CD8-positive, alpha-beta memory T cell (primary cell): ENCODE results near the gene SPI1. TPM values are rescaled to one million over a fixed set of nuclear protein-coding genes. Genes with fewer than 3 reads are reported as not detected.

Experiments
- CTCF ChIA-PET: fragments of 350-600 bp; sonication (Branson Sonifier 250); formaldehyde crosslinking; loops from one replicate; lab custom pipeline; 2021; ENCODE audit warnings: antibody characterized with exemption; lab: Charles Lee
- POLR2A ChIA-PET: fragments of 350-600 bp; sonication (Branson Sonifier 250); formaldehyde crosslinking; loops from one replicate; lab custom pipeline; 2021; ENCODE audit warnings: antibody characterized with exemption; lab: Charles Lee
- DNase-seq, 5 donors: peaks; one replicate each; pipeline versions ENCODE4 v3.0.0 to v3.0.0-alpha.2; 2020 to 2022; ENCODE audit warnings: mixed read lengths in 1 of 5
- H3K27ac ChIP-seq: one replicate; pipeline ENCODE4 v1.7.0; 2013; ENCODE audit warnings: low read depth, mild to moderate bottlenecking, low read length, moderate library complexity
- H3K27me3 ChIP-seq: 2 replicates; pipeline ENCODE4 v1.7.0; 2013; ENCODE audit warnings: low read length, mild to moderate bottlenecking; ENCODE audit not compliant: insufficient read depth, poor library complexity, severe bottlenecking
- H3K36me3 ChIP-seq: 2 replicates; pipeline ENCODE4 v1.7.0; 2013; ENCODE audit warnings: mild to moderate bottlenecking, low read length, moderate library complexity; ENCODE audit not compliant: insufficient read depth
- H3K4me1 ChIP-seq: 2 replicates; pipeline ENCODE4 v1.7.0; 2013; ENCODE audit warnings: mild to moderate bottlenecking, low read length, moderate library complexity; ENCODE audit not compliant: insufficient read depth
- H3K4me3 ChIP-seq: 2 replicates; pipeline ENCODE4 v1.7.0; 2013; ENCODE audit warnings: mild to moderate bottlenecking, low read length
- H3K9me3 ChIP-seq: 2 replicates; pipeline ENCODE4 v1.7.0; 2013; ENCODE audit warnings: mild to moderate bottlenecking, low read length
- H3K27ac Mint-ChIP-seq, 8 donors: one replicate each; pipeline ENCODE4 v1.8.0; 2020 to 2021; ENCODE audit warnings: mixed read lengths in 8 of 8, mild to moderate bottlenecking in 6 of 8, inconsistent platforms in 3 of 8, moderate library complexity in 3 of 8
- H3K27me3 Mint-ChIP-seq, 2 donors: one replicate each; pipeline ENCODE4 v1.8.0; 2020 to 2021; ENCODE audit warnings: mixed read lengths in 2 of 2, mild to moderate bottlenecking in 1 of 2, moderate library complexity in 1 of 2
- H3K36me3 Mint-ChIP-seq, 3 donors: one replicate each; pipeline ENCODE4 v1.8.0; 2020 to 2021; ENCODE audit warnings: mixed read lengths in 3 of 3, inconsistent platforms in 1 of 3, mild to moderate bottlenecking in 1 of 3
- H3K4me1 Mint-ChIP-seq, 3 donors: one replicate each; pipeline ENCODE4 v1.8.0; 2020 to 2021; ENCODE audit warnings: mixed read lengths in 3 of 3, inconsistent platforms in 1 of 3, mild to moderate bottlenecking in 1 of 3
- H3K4me3 Mint-ChIP-seq, 7 donors: one replicate each; pipeline ENCODE4 v1.8.0; 2020 to 2021; ENCODE audit warnings: mixed read lengths in 7 of 7, mild to moderate bottlenecking in 6 of 7, moderate library complexity in 4 of 7, inconsistent platforms in 2 of 7
- H3K9me3 Mint-ChIP-seq, 5 donors: one replicate each; pipeline ENCODE4 v1.8.0; 2020 to 2022; ENCODE audit warnings: mixed read lengths in 5 of 5, mild to moderate bottlenecking in 3 of 5, moderate library complexity in 2 of 5, inconsistent platforms in 1 of 5
- polyA plus RNA-seq: library from polyadenylated mRNA; unstranded; fragments of 300-500 nt; fragmentation: Illumina TruSeq; gene quantifications from one replicate; pipeline ENCODE4 v1.2.3, GENCODE V29; 2021
- total RNA-seq, 2 experiments: library from RNA; stranded (reverse); gene quantifications; one replicate each; pipeline ENCODE4 v1.2.3, GENCODE V29; 2021

The SPI1 gene
- total and polyA plus RNA-seq, 3 experiments from 2014 or later, result 1.8 to 2.0 TPM; not detected in 1

GRCh38 chr11:47308050-47308823, 70.1 kb downstream of the SPI1 start:
- Histone ChIP-seq H3K27ac (no peak overlapping the region), H3K4me3 (no peak overlapping the region), H3K9me3 (no peaks in the 10 kb centered on the region), H3K27me3 (no peaks in the 10 kb centered on the region), H3K4me1 (no peaks in the 10 kb centered on the region), H3K36me3 (peaks cover 53% of the 10 kb centered on the region)
- ChIA-PET CTCF (no interaction called here), POLR2A (no interaction called here)
- Mint-ChIP-seq H3K4me1 (no peaks in the 10 kb centered on the region), H3K9me3 (peaks cover 0 to 5% (median 4%) of the 10 kb centered on the region in 5 donors), H3K4me3 (no peak overlapping the region), H3K36me3 (peaks cover 21 to 93% (median 29%) of the 10 kb centered on the region in 3 donors), H3K27me3 (no peaks in the 10 kb centered on the region), H3K27ac (peak overlapping the region in 3 of 8 donors; percentile 12 to 63 (median 17))
- no peak for DNase-seq

DNA sequence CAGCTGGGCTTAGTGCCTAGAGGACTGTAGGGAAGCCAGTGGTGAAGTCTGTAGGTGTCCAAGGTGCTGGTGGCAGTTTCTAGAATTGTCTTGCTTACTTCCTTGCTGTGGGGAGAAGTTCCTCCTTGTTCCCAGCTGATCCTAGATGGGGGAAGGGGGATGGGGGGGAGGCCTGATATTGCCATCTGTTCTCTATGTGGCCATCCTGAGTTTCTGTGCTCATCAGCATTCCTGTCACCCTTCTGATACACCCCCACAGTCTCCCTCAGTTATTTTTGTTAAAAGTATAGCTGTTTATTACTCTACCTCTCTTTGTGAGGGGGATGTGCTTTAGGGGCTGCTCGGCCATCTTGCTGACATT, 71.9 kb downstream of the SPI1 start:
- H3K36me3 ChIP-seq, result peaks cover 49% of the 10 kb centered on the region
- Mint-ChIP-seq H3K36me3 (peaks cover 37 to 94% (median 38%) of the 10 kb centered on the region in 3 donors), H3K9me3 (peaks cover 7 to 13% (median 11%) of the 10 kb centered on the region in 5 donors), H3K27me3 (no peaks in the 10 kb centered on the region), H3K27ac (no peak overlapping the region), H3K4me3 (no peak overlapping the region), H3K4me1 (peaks cover 3 to 6% (median 4%) of the 10 kb centered on the region in 3 donors)
- ChIA-PET CTCF (interaction anchor here (0.6 kb wide), 1 partner anchor 635 kb away, joined by 3 read pairs; no protein-coding TSS in a partner anchor), POLR2A (interaction anchor here (0.6 kb wide), 1 partner anchor 26 kb away, joined by 5 read pairs; no protein-coding TSS in a partner anchor)
- H3K9me3 ChIP-seq, result no peaks in the 10 kb centered on the region
- no peak overlapping the region for H3K4me3 ChIP-seq
- DNase-seq, result no peak
- H3K27me3 ChIP-seq, result no peaks in the 10 kb centered on the region
- H3K4me1 ChIP-seq, result no peaks in the 10 kb centered on the region
- no peak overlapping the region for H3K27ac ChIP-seq

GRCh38 chr11:47305734-47306483, 72.4 kb downstream of the SPI1 start:
- Mint-ChIP-seq H3K4me1 (peaks cover 5 to 9% (median 8%) of the 10 kb centered on the region in 3 donors), H3K27me3 (no peaks in the 10 kb centered on the region), H3K36me3 (peaks cover 36 to 94% (median 41%) of the 10 kb centered on the region in 3 donors), H3K27ac (no peak overlapping the region), H3K9me3 (peaks cover 7 to 13% (median 11%) of the 10 kb centered on the region in 5 donors), H3K4me3 (no peak overlapping the region)
- no peak for DNase-seq
- POLR2A ChIA-PET, result interaction anchor here (0.6 kb wide), 1 partner anchor 25 kb away, joined by 5 read pairs; no protein-coding TSS in a partner anchor
- peaks cover 45% of the 10 kb centered on the region for H3K36me3 ChIP-seq
- no peak overlapping the region for H3K4me3 ChIP-seq
- no peaks in the 10 kb centered on the region for H3K4me1 ChIP-seq
- H3K27me3 ChIP-seq, result no peaks in the 10 kb centered on the region
- CTCF ChIA-PET, result interaction anchor here (0.6 to 1.1 kb wide), 3 partner anchors 272 to 810 kb away, joined by 3 read pairs; no protein-coding TSS in a partner anchor
- no peaks in the 10 kb centered on the region for H3K9me3 ChIP-seq
- no peak overlapping the region for H3K27ac ChIP-seq

Other genes with a start within 250 kb of the SPI1 start
- gene ARFGAP2, start 201.7 kb downstream of the SPI1 start, total RNA-seq, result 100 to 1,000 TPM; 100 to 104 TPM
- 90.6 TPM for gene ARFGAP2, start 201.7 kb downstream of the SPI1 start, polyA plus RNA-seq
- 1 to 10 TPM; 7.9 to 9.2 TPM for gene PACSIN3, start 192.1 kb downstream of the SPI1 start, total RNA-seq
- not detected for gene PACSIN3, start 192.1 kb downstream of the SPI1 start, polyA plus RNA-seq
- 100 to 1,000 TPM; 170 to 172 TPM for gene DDB2, start 163.6 kb downstream of the SPI1 start, total RNA-seq
- 34.4 TPM for gene DDB2, start 163.6 kb downstream of the SPI1 start, polyA plus RNA-seq
- gene ACP2, start 129.7 kb downstream of the SPI1 start, total RNA-seq, result 10 to 100 TPM; 24.1 to 24.5 TPM
- 14.6 TPM for gene ACP2, start 129.7 kb downstream of the SPI1 start, polyA plus RNA-seq
- gene NR1H3, start 120.6 kb downstream of the SPI1 start, total RNA-seq, result 10 to 100 TPM in 1 of 2 experiments, 1 to 10 TPM in 1; 9.6 to 13.6 TPM
- 3.7 TPM for gene NR1H3, start 120.6 kb downstream of the SPI1 start, polyA plus RNA-seq
- gene MADD, start 108.4 kb downstream of the SPI1 start, total RNA-seq, result 10 to 100 TPM; 62.1 to 65.7 TPM
- gene MADD, start 108.4 kb downstream of the SPI1 start, polyA plus RNA-seq, result 30.5 TPM
- not detected for gene MYBPC3, start 25.8 kb downstream of the SPI1 start, total RNA-seq
- not detected for gene MYBPC3, start 25.8 kb downstream of the SPI1 start, polyA plus RNA-seq
- 10 to 100 TPM; 20.2 to 23.4 TPM for gene SLC39A13, start 30.0 kb upstream of the SPI1 start, total RNA-seq
- gene SLC39A13, start 30.0 kb upstream of the SPI1 start, polyA plus RNA-seq, result 39.4 TPM
- 100 to 1,000 TPM; 200 to 219 TPM for gene PSMC3, start 47.9 kb upstream of the SPI1 start, total RNA-seq
- 118 TPM for gene PSMC3, start 47.9 kb upstream of the SPI1 start, polyA plus RNA-seq
- under 1 TPM; 0.29 to 0.79 TPM for gene RAPSN, start 70.6 kb upstream of the SPI1 start, total RNA-seq
- gene RAPSN, start 70.6 kb upstream of the SPI1 start, polyA plus RNA-seq, result not detected
- 100 to 1,000 TPM; 160 to 168 TPM for gene CELF1, start 174.6 kb upstream of the SPI1 start, total RNA-seq
- gene CELF1, start 174.6 kb upstream of the SPI1 start, polyA plus RNA-seq, result 80.8 TPM
- 10 to 100 TPM; 53.3 to 53.8 TPM for gene PTPMT1, start 187.1 kb upstream of the SPI1 start, total RNA-seq
- 71.2 TPM for gene PTPMT1, start 187.1 kb upstream of the SPI1 start, polyA plus RNA-seq
- 10 to 100 TPM; 24.8 to 26.4 TPM for gene KBTBD4, start 200.4 kb upstream of the SPI1 start, total RNA-seq
- gene KBTBD4, start 200.4 kb upstream of the SPI1 start, polyA plus RNA-seq, result 46.5 TPM
- gene NDUFS3, start 200.5 kb upstream of the SPI1 start, total RNA-seq, result 100 to 1,000 TPM; 147 to 157 TPM
- 98.9 TPM for gene NDUFS3, start 200.5 kb upstream of the SPI1 start, polyA plus RNA-seq
- gene FAM180B, start 208.1 kb upstream of the SPI1 start, total RNA-seq, result under 1 TPM in 1 of 2 experiments, not detected in 1; 0.20 TPM
- gene FAM180B, start 208.1 kb upstream of the SPI1 start, polyA plus RNA-seq, result not detected
- gene C1QTNF4, start 215.9 kb upstream of the SPI1 start, total RNA-seq, result under 1 TPM in 1 of 2 experiments, not detected in 1; 0.18 TPM
- gene C1QTNF4, start 215.9 kb upstream of the SPI1 start, polyA plus RNA-seq, result not detected